Loucy (cell line): Measurements from ENCODE around the gene ZCRB1.

Source experiments
- EZH2phosphoT487 ChIP-seq: fragments of 200-600 bp; IDR thresholded peaks from 2 replicates; pipeline ENCODE4 v1.6.1; 2018; ENCODE audit warnings: antibody characterized with exemption, mild to moderate bottlenecking, moderate library complexity, borderline replicate concordance
- TF ChIP-seq, protein P1 (sequence below): fragments of 200-600 bp; sonication (generic); conservative IDR thresholded peaks from 2 replicates; pipeline ENCODE4 v1.5.1; 2014; ENCODE audit warnings: mild to moderate bottlenecking, antibody characterized with exemption, low read length

DNA sequence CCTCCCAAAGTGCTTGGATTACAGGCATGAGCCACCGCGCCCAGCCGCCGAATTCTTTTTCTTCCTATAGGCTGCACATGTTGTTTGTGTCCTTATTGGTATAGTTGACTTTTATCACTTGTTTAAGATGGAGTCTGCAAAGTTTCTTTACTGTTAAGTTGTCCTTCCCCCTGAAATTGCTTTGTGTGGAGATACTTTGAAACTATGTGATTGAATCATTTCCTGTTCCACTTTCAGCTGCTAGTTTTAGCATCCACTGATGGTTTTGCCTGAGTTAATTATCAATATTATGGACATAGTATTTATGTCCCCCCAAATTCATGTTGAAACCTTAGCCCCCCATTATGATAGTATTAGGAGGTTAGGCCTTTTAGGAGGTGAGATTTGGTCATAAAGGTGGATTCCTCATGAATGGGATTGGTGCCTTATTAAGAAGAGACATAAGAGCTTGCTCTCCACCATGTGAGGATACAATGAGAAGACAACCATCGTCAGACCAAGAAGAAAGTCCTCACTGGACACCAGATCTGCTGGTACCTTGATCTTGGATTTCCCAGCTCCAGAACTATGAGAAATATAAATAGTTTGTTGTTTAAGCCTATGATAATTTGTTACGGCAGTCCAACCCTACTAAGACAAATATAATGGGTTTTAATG is 35.0 kb upstream of the ZCRB1 start:
- TF ChIP-seq, protein P1, sequence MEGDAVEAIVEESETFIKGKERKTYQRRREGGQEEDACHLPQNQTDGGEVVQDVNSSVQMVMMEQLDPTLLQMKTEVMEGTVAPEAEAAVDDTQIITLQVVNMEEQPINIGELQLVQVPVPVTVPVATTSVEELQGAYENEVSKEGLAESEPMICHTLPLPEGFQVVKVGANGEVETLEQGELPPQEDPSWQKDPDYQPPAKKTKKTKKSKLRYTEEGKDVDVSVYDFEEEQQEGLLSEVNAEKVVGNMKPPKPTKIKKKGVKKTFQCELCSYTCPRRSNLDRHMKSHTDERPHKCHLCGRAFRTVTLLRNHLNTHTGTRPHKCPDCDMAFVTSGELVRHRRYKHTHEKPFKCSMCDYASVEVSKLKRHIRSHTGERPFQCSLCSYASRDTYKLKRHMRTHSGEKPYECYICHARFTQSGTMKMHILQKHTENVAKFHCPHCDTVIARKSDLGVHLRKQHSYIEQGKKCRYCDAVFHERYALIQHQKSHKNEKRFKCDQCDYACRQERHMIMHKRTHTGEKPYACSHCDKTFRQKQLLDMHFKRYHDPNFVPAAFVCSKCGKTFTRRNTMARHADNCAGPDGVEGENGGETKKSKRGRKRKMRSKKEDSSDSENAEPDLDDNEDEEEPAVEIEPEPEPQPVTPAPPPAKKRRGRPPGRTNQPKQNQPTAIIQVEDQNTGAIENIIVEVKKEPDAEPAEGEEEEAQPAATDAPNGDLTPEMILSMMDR = no peak
- no peak for TF ChIP-seq EZH2phosphoT487
